Heart right ventricle (tissue), 16 donors: Measurements from ENCODE around the gene EAPP. TPM values are rescaled to one million over a fixed set of nuclear protein-coding genes. Genes with fewer than 3 reads are reported as not detected.

Experiments used
- ATAC-seq, 8 donors: fragments of 200-7000 bp; cut with Tn5 transposase; one replicate each; pipeline ENCODE4 v1.9.1; 2020; ENCODE audit warnings: mild to moderate bottlenecking in 8 of 8, moderate library complexity in 8 of 8, moderate number of reproducible peaks in 1 of 8
- DNase-seq, 2 donors: peaks; one replicate each; pipeline ENCODE4 v3.0.0-alpha.2; 2020
- H3K27ac ChIP-seq, 10 donors: fragments of 200-600 bp; sonication (generic) in 2 of 10; one replicate each; pipeline versions ENCODE4 v1.5.0 to v1.8.0; 2020 to 2022; ENCODE audit warnings: mild to moderate bottlenecking in 3 of 10
- H3K27me3 ChIP-seq, 7 donors: fragments of 200-600 bp; one replicate each; pipeline ENCODE4 v1.8.0; 2021 to 2022; ENCODE audit warnings: mild to moderate bottlenecking in 2 of 7
- H3K36me3 ChIP-seq, 9 donors: fragments of 200-600 bp; sonication (generic) in 1 of 9; one replicate each; pipeline versions ENCODE4 v1.5.0 to v1.8.0; 2020 to 2022; ENCODE audit warnings: mild to moderate bottlenecking in 2 of 9
- H3K4me1 ChIP-seq, 9 donors: fragments of 200-600 bp; sonication (generic) in 1 of 9; one replicate each; pipeline versions ENCODE4 v1.5.0 to v1.8.0; 2020 to 2022; ENCODE audit warnings: mild to moderate bottlenecking in 4 of 9
- H3K4me3 ChIP-seq, 10 donors: fragments of 200-600 bp; sonication (generic) in 2 of 10; one replicate each; pipeline versions ENCODE4 v1.5.0 to v1.8.0; 2020 to 2022; ENCODE audit warnings: mild to moderate bottlenecking in 7 of 10, moderate library complexity in 2 of 10
- H3K9me3 ChIP-seq, 11 donors: fragments of 200-600 bp in 10 of 11; sonication (generic) in 2 of 11; one replicate each; pipeline versions ENCODE4 v1.5.0 to v1.8.0; 2013 to 2022; ENCODE audit warnings: mild to moderate bottlenecking in 2 of 11, control low read depth in 1 of 11, moderate library complexity in 1 of 11
- WGBS, 2 donors: extraction: QIAGEN DNeasy Blood & Tissue Kit; methylation state at CpG; one replicate each; pipeline ENCODE4 v1.1.7; 2013; ENCODE audit warnings: inconsistent platforms in 1 of 2; 5-methylcytosine and 5-hydroxymethylcytosine counted together
- intact Hi-C, 10 donors: fragments of 100-400 bp; cut with DNase I; formaldehyde crosslinking; loops; one replicate each; pipeline versions ENCODE4 v1.11.1 to v1.14.2; 2022
- polyA plus RNA-seq, 2 donors: library from polyadenylated mRNA; stranded (reverse); fragments of 200-250 nt; gene quantifications; one replicate each; pipeline ENCODE4 v1.2.3, GENCODE V29; 2013
- total RNA-seq, 10 donors: library from RNA; stranded (reverse); fragmentation: NEBNext Ultra II Directional in 3 of 10; extraction: Animal tissue kit (Norgen Biotek cat#: 25700) in 3 of 10; gene quantifications; one replicate each; pipeline versions ENCODE4 v1.2.1 to v1.2.4, GENCODE V29; 2021 to 2023
- TF ChIP-seq, protein P1 (sequence below), 9 donors: fragments of 200-600 bp; sonication (generic) in 2 of 9; IDR thresholded peaks; one replicate each; pipeline versions ENCODE4 v1.5.0 to v1.8.0; 2021 to 2022; ENCODE audit warnings: antibody characterized with exemption in 9 of 9, mild to moderate bottlenecking in 5 of 9, moderate library complexity in 1 of 9
- donor health status: Arrhythmogenic right ventricular cardiomyopathy.
- donor health status: ischemic (EF 13 %, LVEDD 7.1; RV severe dilation, severe dysfunction).
- donor health status: healthy with polysubstance abuse.
- donor health status: DM: no; HTN: yes; CAD: no.
- donor health status: DM: no; HTN: no; CAD: no.
- donor health status: ischemic (EF 25% LVEDD 6.9; RV normal size, moderate dysfunction).
- donor health status: ischemic (EF 25% LVEDD 5.7; RV mildly dilated, moderate dysfunction).
- donor health status: healthy.
- donor health status: DM: yes; HTN: yes; CAD: no.
- donor health status: Ischemic cardiomyopathy.
- donor health status: ischemic (EF 35%, LVEDD 5.7; RV mildly dilated, moderate dysfunction).
- donor health status: nonischemic (EF 11% LVEDD 7.7; RV severe dilation, severe dysfunction).
- donor health status: DM: yes; HTN: yes; CAD: no.
- donor health status: PGD.
- donor health status: ischemic (EF 29% LVEDD 5.4; RV normal size, mild dysfunction).
- donor health status: nonischemic (EF 23%, LVEDD 6.1; RV moderate dilation, normal function).

The EAPP gene
- total and polyA plus RNA-seq, 12 donors, result 16.4 to 24.5 (median 20.0) TPM

DNA sequence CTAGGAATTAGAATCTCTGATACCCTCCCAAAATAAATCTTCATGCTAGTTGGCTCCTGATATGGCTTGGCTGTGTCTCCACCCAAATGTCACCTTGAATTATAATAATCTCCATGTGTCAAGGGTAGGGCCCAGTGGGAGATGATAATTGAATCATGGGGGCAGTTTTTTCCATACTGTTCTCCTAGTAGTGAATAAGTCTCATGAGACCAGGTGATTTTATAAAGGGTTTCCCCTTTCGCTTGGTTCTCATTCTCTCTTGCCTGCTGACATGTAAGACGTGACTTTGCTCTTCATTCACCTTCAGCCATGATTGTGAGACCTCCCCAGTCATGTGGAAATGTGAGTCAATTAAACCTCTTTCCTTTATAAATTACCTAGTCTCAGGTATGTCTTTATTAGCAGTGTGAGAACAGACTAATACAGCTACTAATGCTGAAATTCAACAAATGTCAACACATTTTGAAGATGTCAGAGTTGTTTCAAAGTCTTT, 65.3 kb downstream of the EAPP start:
- TF ChIP-seq, protein P1, sequence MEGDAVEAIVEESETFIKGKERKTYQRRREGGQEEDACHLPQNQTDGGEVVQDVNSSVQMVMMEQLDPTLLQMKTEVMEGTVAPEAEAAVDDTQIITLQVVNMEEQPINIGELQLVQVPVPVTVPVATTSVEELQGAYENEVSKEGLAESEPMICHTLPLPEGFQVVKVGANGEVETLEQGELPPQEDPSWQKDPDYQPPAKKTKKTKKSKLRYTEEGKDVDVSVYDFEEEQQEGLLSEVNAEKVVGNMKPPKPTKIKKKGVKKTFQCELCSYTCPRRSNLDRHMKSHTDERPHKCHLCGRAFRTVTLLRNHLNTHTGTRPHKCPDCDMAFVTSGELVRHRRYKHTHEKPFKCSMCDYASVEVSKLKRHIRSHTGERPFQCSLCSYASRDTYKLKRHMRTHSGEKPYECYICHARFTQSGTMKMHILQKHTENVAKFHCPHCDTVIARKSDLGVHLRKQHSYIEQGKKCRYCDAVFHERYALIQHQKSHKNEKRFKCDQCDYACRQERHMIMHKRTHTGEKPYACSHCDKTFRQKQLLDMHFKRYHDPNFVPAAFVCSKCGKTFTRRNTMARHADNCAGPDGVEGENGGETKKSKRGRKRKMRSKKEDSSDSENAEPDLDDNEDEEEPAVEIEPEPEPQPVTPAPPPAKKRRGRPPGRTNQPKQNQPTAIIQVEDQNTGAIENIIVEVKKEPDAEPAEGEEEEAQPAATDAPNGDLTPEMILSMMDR (IDR thresholded peaks at IDR 0.05), result no peak
- intact Hi-C loops, result no loop called here
- H3K4me1 ChIP-seq, result no peaks in the 10 kb centered on the region
- no peaks in the 10 kb centered on the region for H3K36me3 ChIP-seq
- no peaks in the 10 kb centered on the region for H3K9me3 ChIP-seq
- ATAC-seq (no peak), DNase-seq (no peak)
- no peaks in the 10 kb centered on the region for H3K27me3 ChIP-seq
- H3K4me3 ChIP-seq, result no peak overlapping the region
- H3K27ac ChIP-seq, result no peak overlapping the region
- WGBS, 2 donors, result 76 to 83% methylated on average over 2 of the region's 2 CpGs

DNA sequence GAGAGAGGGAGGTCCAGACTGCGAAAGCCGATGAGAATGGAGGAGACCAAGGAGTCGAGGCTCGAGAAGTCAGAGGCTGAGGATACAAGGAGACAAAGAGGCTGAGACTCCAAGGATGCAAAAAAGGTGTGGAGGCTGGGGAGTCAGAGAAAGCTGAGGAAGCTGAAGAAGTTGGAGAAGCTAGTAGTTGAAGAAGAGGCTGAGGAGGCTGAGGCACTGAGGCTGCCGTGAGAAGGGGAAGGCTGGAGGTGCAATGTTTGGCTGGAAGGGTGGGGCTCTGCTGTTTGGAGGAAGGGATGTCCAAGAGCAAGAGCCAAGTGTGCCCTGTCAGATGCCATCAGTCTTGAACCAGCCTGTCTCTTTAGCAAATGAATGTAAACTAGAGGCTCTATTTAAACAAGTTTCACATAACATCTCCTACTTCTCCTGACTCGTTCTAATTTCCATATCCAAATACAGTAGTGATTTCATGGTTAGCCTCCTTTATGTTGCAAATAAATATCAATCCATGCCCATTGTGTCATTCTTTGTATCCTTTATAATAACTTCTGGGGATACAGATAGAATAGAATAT, 66.7 kb downstream of the EAPP start:
- Histone ChIP-seq H3K9me3 (no peaks in the 10 kb centered on the region), H3K4me3 (no peak overlapping the region), H3K36me3 (no peaks in the 10 kb centered on the region), H3K27me3 (no peaks in the 10 kb centered on the region), H3K4me1 (no peaks in the 10 kb centered on the region), H3K27ac (no peak overlapping the region)
- TF ChIP-seq, protein P1 (IDR thresholded peaks at IDR 0.05), result no peak
- intact Hi-C loops, result no loop called here
- ATAC-seq (no peak), DNase-seq (no peak)
- WGBS, 2 donors, result 81 to 87% methylated on average over 6 of the region's 6 CpGs

DNA sequence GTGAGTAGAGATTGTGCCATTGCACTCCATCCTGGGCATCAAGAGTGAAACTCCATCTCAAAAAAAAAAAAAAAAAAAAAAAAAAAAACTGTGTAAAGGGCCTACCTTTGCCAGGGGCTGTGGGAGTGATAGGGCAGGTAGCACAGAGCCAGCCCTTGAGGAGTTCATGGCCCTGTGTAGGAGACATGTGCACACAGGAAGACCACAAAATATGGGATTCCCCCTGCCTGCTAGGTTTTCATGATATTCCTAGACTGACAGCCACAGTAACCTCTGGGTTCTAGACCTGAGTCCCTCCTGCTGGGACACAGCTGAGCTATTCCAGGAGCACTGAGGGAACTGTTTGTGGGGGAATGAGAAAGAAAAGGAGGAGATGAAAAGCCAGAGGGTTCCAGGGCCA, 69.2 kb downstream of the EAPP start:
- no peaks in the 10 kb centered on the region for H3K36me3 ChIP-seq
- H3K4me1 ChIP-seq, result peaks cover 0 to 7% (median 0%) of the 10 kb centered on the region in 9 donors
- TF ChIP-seq, protein P1 (IDR thresholded peaks at IDR 0.05), result no peak
- H3K4me3 ChIP-seq, result no peak overlapping the region
- H3K9me3 ChIP-seq, result no peaks in the 10 kb centered on the region
- intact Hi-C loops, result no loop called here
- no peaks in the 10 kb centered on the region for H3K27me3 ChIP-seq
- H3K27ac ChIP-seq, result no peak overlapping the region
- DNase-seq (no peak), ATAC-seq (no peak)

DNA sequence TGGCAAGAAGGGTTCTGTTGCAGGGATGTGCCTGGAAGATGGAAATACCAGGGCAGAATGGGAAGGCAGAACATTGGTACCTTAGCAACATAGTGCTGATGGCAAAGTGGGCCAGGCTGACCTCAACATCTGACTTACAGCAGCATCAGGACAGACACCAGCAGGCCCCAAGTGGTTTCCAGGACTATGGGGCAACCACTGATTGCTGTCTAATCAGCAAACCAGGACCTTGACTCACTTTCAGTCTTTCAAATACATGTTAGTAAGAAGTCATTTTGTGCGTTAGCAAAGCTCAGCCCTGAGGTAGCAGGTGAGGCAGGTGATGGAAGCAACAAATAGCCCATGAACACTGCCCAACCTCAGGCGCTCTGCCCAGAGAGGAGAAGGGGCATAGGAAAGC, 72.8 kb downstream of the EAPP start:
- Histone ChIP-seq H3K9me3 (no peaks in the 10 kb centered on the region), H3K4me3 (no peak overlapping the region), H3K27ac (no peak overlapping the region), H3K36me3 (no peaks in the 10 kb centered on the region), H3K27me3 (no peaks in the 10 kb centered on the region), H3K4me1 (peaks cover 0 to 16% (median 0%) of the 10 kb centered on the region in 9 donors)
- ATAC-seq (no peak), DNase-seq (no peak)
- intact Hi-C loops, result loop anchor here in 3 of 10 donors (5.0 to 10.0 kb wide), 2 partner anchors 68 to 71 kb away; partner anchors contain the start of gene EAPP (in 3 of the 3)
- TF ChIP-seq, protein P1 (IDR thresholded peaks at IDR 0.05), result no peak
- WGBS, 2 donors, result 96 to 100% methylated on average over 2 of the region's 2 CpGs

Other genes with a start within 250 kb of the EAPP start
- 10 to 100 TPM in 9 of 10 donors, 1 to 10 TPM in 1; 9.7 to 21.3 (median 11.5) TPM for gene SPTSSA, start 77.5 kb downstream of the EAPP start, total RNA-seq
- 10 to 100 TPM; 24.4 to 30.7 TPM for gene SPTSSA, start 77.5 kb downstream of the EAPP start, polyA plus RNA-seq
- gene SNX6, start 90.4 kb upstream of the EAPP start, total RNA-seq, result 10 to 100 TPM; 47.6 to 89.8 (median 58.7) TPM
- 10 to 100 TPM; 17.3 to 34.4 TPM for gene SNX6, start 90.4 kb upstream of the EAPP start, polyA plus RNA-seq
- gene CFL2, start 174.9 kb upstream of the EAPP start, total RNA-seq, result 100 to 1,000 TPM; 345 to 918 (median 571) TPM
- 100 to 1,000 TPM; 154 to 542 TPM for gene CFL2, start 174.9 kb upstream of the EAPP start, polyA plus RNA-seq